Astrocyte of the spinal cord (primary cell): ENCODE data around the gene PARP1.

ENCODE experiments used
- DNase-seq: peaks from one replicate; pipeline ENCODE4 v3.0.0; 2011; ENCODE audit warnings: low read depth, low spot score
- H3K4me3 ChIP-seq: 2 replicates; pipeline ENCODE4 v1.5.1; 2011; ENCODE audit warnings: low read depth, mild to moderate bottlenecking, low read length, moderate library complexity
- CTCF ChIP-seq: IDR thresholded peaks from 2 replicates; pipeline ENCODE4 v1.5.1; 2012; ENCODE audit warnings: low read depth, mild to moderate bottlenecking, low read length, inconsistent platforms
- in situ Hi-C: cut with HindIII; loops from 2 replicates; pipeline ENCODE4 v1.10.0; 2017; ENCODE audit warnings: low sequenced_read_pairs

The PARP1 gene

DNA sequence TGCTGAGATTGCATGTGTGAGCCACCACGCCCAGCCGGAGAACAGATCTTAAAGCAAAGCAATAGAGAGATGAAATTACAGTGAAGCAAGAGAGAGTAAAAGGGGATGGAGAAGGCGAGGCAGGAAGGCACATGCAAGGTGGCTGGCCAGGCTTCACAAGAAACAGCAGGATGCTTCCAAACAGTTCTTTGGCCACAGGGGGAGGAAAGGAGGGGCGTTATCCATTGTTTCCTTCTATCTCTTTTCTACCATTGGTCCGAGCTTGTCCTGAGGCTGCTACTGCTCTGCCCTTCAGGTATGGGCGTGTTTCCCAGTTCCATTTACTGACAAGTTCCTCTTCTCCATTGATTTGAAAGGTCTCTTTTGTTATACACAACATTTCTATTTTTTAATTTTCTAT, 33.7 kb upstream of the PARP1 start:
- no peak for TF ChIP-seq CTCF
- in situ Hi-C loops: no loop called here

DNA sequence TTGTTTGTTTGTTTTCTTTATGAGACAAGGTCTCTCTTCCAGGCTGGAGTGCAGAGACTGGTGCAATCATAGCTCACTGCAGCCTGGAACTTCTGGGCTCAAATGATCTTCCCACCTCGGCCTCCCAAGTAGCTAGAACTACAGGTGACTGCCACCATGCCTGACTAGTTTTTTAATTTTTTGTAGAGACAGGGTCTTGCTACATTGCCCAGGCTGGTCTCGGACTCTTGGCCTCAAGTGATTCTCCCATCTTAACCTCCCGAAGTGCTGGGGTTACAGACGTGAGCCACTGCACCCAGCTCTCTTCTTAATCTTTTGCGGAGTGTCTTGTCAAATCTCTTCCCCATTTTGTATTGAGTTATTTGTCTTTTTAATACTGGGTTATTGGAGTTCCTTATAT, 32.6 kb upstream of the PARP1 start:
- in situ Hi-C loops: no loop called here
- no peak overlapping the region for H3K4me3 ChIP-seq
- DNase-seq: no peak
- no peak for TF ChIP-seq CTCF

More for the DNA sequence above, 33.7 kb upstream of the PARP1 start:
- DNase-seq: no peak
- no peak overlapping the region for H3K4me3 ChIP-seq

- H3K4me3 ChIP-seq: no peak overlapping the region
- no peak for DNase-seq
- TF ChIP-seq CTCF: peak; percentile 5
- in situ Hi-C loops: no loop called here
Measured at GRCh38 chr1:226438007-226438406, 30.1 kb upstream of the PARP1 start.

- no peak overlapping the region for H3K4me3 ChIP-seq
- DNase-seq: no peak
- in situ Hi-C loops: no loop called here
- TF ChIP-seq CTCF: no peak
Measured at GRCh38 chr1:226436855-226437491, 29.1 kb upstream of the PARP1 start.

DNA sequence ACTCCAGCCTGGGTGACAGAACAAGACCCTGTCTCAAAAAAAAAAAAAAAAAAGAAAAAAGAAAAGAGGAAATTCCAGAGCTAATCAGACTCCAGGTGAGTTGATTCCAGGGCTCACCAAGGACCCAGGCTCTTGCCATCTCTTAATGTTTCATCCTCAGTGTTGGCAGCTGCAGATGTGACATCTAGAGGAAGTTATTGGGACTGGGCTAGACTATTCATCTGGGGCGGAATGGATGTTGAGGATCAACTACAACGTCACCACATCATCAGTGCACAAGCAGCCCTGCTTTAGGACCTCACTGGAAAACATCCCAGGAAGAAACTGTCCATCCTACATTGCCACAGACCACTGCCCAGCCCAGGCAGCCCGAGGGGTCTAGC, 28.6 kb upstream of the PARP1 start:
- no peak for TF ChIP-seq CTCF
- in situ Hi-C loops: no loop called here
- no peak for DNase-seq
- no peak overlapping the region for H3K4me3 ChIP-seq

DNA sequence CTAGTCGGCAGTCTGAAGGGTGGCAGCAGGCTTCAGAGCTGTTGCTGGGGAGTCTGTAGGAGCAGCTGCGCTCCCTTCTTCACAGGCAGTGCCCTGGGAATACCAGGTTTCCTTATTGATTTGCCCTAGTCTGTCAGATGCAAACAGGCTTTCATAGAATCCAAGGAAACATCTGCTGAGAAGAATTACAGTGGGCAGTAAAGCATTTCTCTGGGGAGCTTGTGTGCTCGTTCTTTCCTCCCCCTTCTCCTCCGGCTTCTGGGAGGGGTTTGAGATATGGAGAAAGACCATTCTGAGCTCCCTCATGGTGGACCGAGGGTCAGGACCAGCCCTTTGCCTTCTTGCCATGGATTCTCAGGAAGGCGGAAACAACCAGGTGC, 25.4 kb upstream of the PARP1 start:
- TF ChIP-seq CTCF: no peak
- DNase-seq: no peak
- in situ Hi-C loops: no loop called here
- H3K4me3 ChIP-seq: no peak overlapping the region
